Natural killer cell treated with Interleukin-12 subunit alpha and Interleukin-12 subunit beta and Interleukin-15 and Interleukin-18, amount 100 ng/mL, for 72 hours (primary cell): ENCODE data around the gene BLTP3B. TPM values are rescaled to one million over a fixed set of nuclear protein-coding genes. Genes with fewer than 3 reads are reported as not detected.
"Not testable (repeated sequence)": the region's sequence is repeated elsewhere in the genome, so short reads cannot be mapped to it uniquely, and the experiment has no call there.

Source experiments
- ATAC-seq, 2 donors: fragments of 150-1000 bp; cut with Tn5 transposase in 1 of 2; sonication (Bioruptor Pico), chemical (Tn5 transposase) in 1 of 2; 2 replicates each; pipeline ENCODE4 v1.10.0; 2021
- DNase-seq: peaks from one replicate; pipeline ENCODE4 v3.0.0; 2022; ENCODE audit warnings: low spot score
- H3K27ac Mint-ChIP-seq, 2 donors: 1 replicate in 1 of 2; 2 replicates in 1 of 2; pipeline ENCODE4 v1.8.0; 2022; ENCODE audit warnings: mixed read lengths in 2 of 2, mild to moderate bottlenecking in 1 of 2, moderate library complexity in 1 of 2
- H3K27me3 Mint-ChIP-seq, 2 donors: 1 replicate in 1 of 2; 2 replicates in 1 of 2; pipeline ENCODE4 v1.8.0; 2022; ENCODE audit warnings: mixed read lengths in 2 of 2
- H3K36me3 Mint-ChIP-seq: one replicate; pipeline ENCODE4 v1.8.0; 2022; ENCODE audit warnings: mixed read lengths
- H3K4me1 Mint-ChIP-seq, 2 donors: 1 replicate in 1 of 2; 2 replicates in 1 of 2; pipeline ENCODE4 v1.8.0; 2022; ENCODE audit warnings: low read depth in 2 of 2, mixed read lengths in 2 of 2, mild to moderate bottlenecking in 1 of 2
- H3K4me3 Mint-ChIP-seq: one replicate; pipeline ENCODE4 v1.8.0; 2022; ENCODE audit warnings: mixed read lengths
- H3K9me3 Mint-ChIP-seq: 2 replicates; pipeline ENCODE4 v1.8.0; 2022; ENCODE audit warnings: mixed read lengths
- total RNA-seq, 2 donors: library from RNA; stranded (reverse); gene quantifications; one replicate each; pipeline ENCODE4 v1.2.3, GENCODE V29; 2022

BLTP3B gene, protein sequence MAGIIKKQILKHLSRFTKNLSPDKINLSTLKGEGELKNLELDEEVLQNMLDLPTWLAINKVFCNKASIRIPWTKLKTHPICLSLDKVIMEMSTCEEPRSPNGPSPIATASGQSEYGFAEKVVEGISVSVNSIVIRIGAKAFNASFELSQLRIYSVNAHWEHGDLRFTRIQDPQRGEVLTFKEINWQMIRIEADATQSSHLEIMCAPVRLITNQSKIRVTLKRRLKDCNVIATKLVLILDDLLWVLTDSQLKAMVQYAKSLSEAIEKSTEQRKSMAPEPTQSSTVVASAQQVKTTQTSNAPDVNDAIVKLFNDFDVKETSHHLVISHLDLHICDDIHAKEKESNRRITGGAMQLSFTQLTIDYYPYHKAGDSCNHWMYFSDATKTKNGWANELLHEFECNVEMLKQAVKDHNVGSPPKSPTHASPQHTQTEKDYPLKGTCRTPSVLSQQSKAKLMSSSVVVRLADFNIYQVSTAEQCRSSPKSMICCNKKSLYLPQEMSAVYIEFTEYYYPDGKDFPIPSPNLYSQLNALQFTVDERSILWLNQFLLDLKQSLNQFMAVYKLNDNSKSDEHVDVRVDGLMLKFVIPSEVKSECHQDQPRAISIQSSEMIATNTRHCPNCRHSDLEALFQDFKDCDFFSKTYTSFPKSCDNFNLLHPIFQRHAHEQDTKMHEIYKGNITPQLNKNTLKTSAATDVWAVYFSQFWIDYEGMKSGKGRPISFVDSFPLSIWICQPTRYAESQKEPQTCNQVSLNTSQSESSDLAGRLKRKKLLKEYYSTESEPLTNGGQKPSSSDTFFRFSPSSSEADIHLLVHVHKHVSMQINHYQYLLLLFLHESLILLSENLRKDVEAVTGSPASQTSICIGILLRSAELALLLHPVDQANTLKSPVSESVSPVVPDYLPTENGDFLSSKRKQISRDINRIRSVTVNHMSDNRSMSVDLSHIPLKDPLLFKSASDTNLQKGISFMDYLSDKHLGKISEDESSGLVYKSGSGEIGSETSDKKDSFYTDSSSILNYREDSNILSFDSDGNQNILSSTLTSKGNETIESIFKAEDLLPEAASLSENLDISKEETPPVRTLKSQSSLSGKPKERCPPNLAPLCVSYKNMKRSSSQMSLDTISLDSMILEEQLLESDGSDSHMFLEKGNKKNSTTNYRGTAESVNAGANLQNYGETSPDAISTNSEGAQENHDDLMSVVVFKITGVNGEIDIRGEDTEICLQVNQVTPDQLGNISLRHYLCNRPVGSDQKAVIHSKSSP (N-terminal part only)
- 10 to 100 TPM; 34.2 to 44.6 TPM for total RNA-seq

DNA sequence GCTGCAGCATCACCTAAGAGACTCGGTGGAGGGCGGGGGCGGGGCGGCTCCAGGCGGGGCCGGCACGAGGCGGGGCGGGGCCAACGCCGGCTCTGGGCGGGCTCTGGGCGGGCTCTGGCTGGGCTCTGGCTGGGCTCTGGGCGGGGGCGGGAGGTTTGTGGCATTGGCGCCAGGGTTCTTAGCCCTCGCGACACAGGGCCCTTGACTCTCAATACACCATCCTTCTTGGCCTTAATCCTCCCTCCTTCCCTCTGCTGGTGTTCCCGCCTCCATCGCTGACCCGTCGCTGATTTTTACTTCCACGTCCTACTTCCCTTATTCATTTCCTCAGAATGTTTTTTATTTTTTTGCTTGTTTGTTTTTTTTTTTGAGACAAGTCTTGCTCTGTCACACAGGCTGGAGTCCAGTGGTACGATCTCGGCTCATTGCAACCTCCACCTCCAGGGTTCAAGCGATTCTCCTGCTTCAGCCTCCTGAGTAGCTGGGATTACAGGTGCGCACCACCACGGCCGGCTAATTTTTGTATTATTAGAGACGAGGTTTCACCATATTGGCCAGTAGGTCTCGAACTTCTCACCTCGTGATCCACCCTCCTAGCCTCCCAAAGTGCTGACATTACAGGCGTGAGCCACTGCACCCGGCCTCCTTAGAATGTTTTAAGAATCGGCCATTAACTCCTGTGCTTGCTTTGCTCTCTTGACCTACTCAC, at the start of gene BLTP3B:
TSS of gene BLTP3B (minus strand) at position 24 of the 709 bp plus-strand sequence. CDS start 239 bp downstream, outside the sequence.
- Mint-ChIP-seq H3K4me1 (peaks cover 33 to 37% of the 10 kb centered on the region in 2 donors), H3K27ac (peak within 1 kb of the TSS; percentile 93 to 95), H3K9me3 (no peaks in the 10 kb centered on the region), H3K4me3 (peak within 1 kb of the TSS; percentile 96), H3K36me3 (peaks cover 6% of the 10 kb centered on the region), H3K27me3 (no peaks in the 10 kb centered on the region)
- DNase-seq (peak; percentile 89), ATAC-seq (peak; percentile 95 to 98)

GRCh38 chr12:100189636-100190394, 47.1 kb upstream of the BLTP3B start:
- ATAC-seq, result no peak
- DNase-seq, result no peak
- Mint-ChIP-seq H3K27me3 (no peaks in the 10 kb centered on the region), H3K9me3 (no peaks in the 10 kb centered on the region), H3K4me3 (no peak overlapping the region), H3K27ac (no peak overlapping the region), H3K36me3 (no peaks in the 10 kb centered on the region), H3K4me1 (peaks cover 0 to 5% of the 10 kb centered on the region in 2 donors)

GRCh38 chr12:100188888-100189635, 46.4 kb upstream of the BLTP3B start:
- H3K27me3 Mint-ChIP-seq, H3K9me3 Mint-ChIP-seq, H3K4me3 Mint-ChIP-seq, DNase-seq, H3K27ac Mint-ChIP-seq, H3K36me3 Mint-ChIP-seq, ATAC-seq, H3K4me1 Mint-ChIP-seq: not testable (repeated sequence)

DNA sequence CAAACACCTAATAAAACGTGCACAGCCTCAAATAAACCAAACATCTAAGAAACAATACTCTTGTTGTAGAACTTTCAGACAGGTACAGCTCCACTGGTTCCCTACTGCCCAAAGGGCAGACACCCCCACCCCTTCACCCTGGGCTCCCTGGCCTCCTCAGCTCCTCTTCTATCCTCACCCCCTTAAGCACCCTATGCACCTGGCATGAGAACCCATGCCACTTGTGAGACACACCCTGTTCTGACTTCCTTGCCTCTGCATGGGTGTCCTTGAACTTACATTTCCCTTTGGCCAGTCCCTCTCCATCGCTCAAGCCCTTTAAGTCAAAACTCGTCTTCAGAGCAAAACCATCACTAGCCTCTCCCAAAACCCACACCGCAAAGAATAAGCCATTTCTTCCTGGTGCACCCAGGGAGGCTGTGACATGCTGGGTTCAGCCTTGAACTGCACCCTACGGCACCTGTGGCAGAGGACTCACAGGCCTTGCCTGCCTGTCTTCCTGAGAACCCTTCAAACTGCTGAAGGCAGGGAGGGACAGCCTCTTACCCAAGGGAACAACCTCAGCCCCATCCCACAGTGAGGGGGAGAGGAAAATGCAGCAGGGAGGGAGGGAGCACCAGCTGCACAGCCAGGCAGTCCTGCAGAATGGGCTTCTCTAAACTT, 45.3 kb upstream of the BLTP3B start:
- Mint-ChIP-seq H3K9me3 (no peaks in the 10 kb centered on the region), H3K4me1 (peaks cover 0 to 5% of the 10 kb centered on the region in 2 donors), H3K27ac (no peak overlapping the region), H3K4me3 (no peak overlapping the region), H3K36me3 (no peaks in the 10 kb centered on the region), H3K27me3 (no peaks in the 10 kb centered on the region)
- no peak for ATAC-seq
- no peak for DNase-seq

DNA sequence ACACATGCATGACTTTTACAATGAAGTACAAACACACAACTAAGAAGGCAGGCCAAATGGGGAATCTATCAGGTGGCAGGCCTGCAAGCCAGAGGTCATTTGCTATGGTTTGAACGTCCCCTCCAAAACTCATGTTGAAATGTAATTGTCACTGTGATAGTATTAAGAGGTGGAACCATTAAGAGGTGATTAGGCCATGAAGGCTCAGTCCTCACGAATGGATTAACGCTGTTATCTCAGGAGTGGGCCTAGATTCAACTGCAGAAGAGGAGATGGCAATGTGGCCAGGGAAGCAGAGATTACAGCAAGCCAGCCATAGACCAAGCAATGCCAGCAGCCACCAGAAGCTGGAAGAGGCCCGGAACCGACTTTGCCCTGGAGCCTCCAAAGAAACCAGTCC, 44.4 kb upstream of the BLTP3B start:
- ATAC-seq (no peak), DNase-seq (no peak)
- Mint-ChIP-seq H3K4me3 (no peak overlapping the region), H3K27me3 (no peaks in the 10 kb centered on the region), H3K27ac (no peak overlapping the region), H3K9me3 (no peaks in the 10 kb centered on the region), H3K4me1 (peaks cover 0 to 5% of the 10 kb centered on the region in 2 donors), H3K36me3 (no peaks in the 10 kb centered on the region)

- Mint-ChIP-seq H3K9me3 (no peaks in the 10 kb centered on the region), H3K4me1 (peaks cover 0 to 5% of the 10 kb centered on the region in 2 donors), H3K4me3 (no peak overlapping the region), H3K27ac (no peak overlapping the region), H3K27me3 (no peaks in the 10 kb centered on the region), H3K36me3 (no peaks in the 10 kb centered on the region)
- DNase-seq (no peak), ATAC-seq (no peak)
Observed at GRCh38 chr12:100186071-100186470, 43.4 kb upstream of the BLTP3B start.

DNA sequence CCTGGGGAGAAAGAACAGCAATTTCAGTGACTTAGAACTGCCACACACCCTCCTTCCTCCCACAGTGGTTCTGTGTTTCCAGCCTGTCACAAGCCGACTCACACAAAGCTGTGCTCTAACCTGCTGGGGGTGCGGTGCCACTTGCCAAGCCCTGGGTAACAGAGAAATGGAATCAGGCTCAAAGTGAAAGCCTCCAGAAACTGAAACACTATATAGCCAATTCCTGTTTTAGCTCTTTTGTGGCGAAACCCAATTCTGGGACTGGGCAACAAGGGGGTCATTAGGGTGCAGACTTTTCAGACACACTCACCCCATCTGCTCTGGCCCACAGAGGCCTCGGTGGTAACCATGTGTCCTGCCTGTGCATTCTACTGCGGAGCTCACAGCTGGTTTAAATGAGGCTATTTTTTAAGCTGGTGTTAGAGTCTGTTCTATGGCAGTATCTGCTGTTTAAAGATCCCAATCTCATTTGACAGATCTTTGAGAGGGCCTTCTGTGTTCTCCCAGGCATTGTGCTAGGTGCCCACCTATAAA, 42.8 kb upstream of the BLTP3B start:
- H3K27ac Mint-ChIP-seq, result no peak overlapping the region
- H3K4me3 Mint-ChIP-seq, result no peak overlapping the region
- DNase-seq, result no peak
- no peak for ATAC-seq
- H3K4me1 Mint-ChIP-seq, result peaks cover 0 to 5% of the 10 kb centered on the region in 2 donors
- H3K9me3 Mint-ChIP-seq, result no peaks in the 10 kb centered on the region
- no peaks in the 10 kb centered on the region for H3K27me3 Mint-ChIP-seq
- H3K36me3 Mint-ChIP-seq, result no peaks in the 10 kb centered on the region

DNA sequence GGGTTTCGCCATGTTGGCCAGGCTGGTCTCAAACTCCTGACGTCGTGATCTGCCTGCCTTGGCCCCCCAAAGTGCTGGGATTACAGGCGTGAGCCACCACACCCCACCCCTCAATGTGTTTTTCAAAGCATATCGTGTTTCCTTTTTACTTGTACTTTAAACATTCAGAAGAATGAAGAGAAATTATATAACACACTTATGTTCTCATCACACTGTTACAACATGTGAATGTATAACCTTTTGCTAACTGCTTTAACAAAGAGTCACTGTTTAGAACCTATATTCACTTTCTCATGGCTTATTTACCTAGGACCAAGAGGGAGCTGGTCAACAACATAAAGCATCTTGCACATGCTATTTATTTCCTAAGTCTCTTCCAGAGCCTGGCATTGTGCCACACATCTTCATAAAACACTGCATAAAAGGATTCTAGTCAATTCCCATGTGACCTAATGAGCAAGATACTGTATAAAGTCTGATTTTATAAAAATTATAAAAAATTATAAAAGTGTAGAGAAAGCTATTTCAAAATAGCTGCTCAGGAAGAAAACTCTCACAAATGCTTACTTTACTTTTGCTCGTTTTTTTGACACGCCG, 42.0 kb upstream of the BLTP3B start:
- ATAC-seq (no peak), DNase-seq (no peak)
- Mint-ChIP-seq H3K36me3 (no peaks in the 10 kb centered on the region), H3K9me3 (no peaks in the 10 kb centered on the region), H3K27ac (no peak overlapping the region), H3K4me3 (no peak overlapping the region), H3K4me1 (peaks cover 0 to 5% of the 10 kb centered on the region in 2 donors), H3K27me3 (no peaks in the 10 kb centered on the region)

DNA sequence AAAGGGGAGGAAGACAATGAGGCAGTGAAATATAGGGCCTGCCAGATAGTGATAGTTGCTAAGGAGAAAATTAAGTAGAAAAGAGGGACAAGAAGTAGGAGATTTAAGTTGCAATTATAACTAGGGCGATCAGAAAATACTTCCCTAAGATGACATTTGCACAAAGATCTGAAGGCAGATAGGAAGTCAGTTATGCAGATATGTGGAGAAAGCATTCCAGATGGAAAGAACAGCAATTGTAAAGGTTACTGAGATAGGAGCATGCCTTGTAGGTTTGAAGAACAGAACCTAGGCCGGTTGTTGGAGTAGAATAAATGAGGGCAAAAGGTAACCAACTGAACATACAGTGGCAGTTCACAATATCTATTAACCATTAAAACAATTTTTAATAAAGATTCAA, 36.6 kb upstream of the BLTP3B start:
- Mint-ChIP-seq H3K9me3 (no peaks in the 10 kb centered on the region), H3K4me3 (no peak overlapping the region), H3K4me1 (no peaks in the 10 kb centered on the region), H3K27me3 (no peaks in the 10 kb centered on the region), H3K27ac (no peak overlapping the region), H3K36me3 (no peaks in the 10 kb centered on the region)
- no peak for DNase-seq
- ATAC-seq, result no peak

GRCh38 chr12:100176493-100176892, 33.8 kb upstream of the BLTP3B start:
- H3K27me3 Mint-ChIP-seq, H3K4me1 Mint-ChIP-seq, H3K4me3 Mint-ChIP-seq, H3K9me3 Mint-ChIP-seq, H3K36me3 Mint-ChIP-seq, DNase-seq, ATAC-seq, H3K27ac Mint-ChIP-seq: not testable (repeated sequence)

- H3K27me3 Mint-ChIP-seq, result no peaks in the 10 kb centered on the region
- no peaks in the 10 kb centered on the region for H3K36me3 Mint-ChIP-seq
- H3K4me1 Mint-ChIP-seq, result no peaks in the 10 kb centered on the region
Observed at GRCh38 chr12:100174495-100174894, 31.8 kb upstream of the BLTP3B start.

More at GRCh38 chr12:100174495-100174894, 31.8 kb upstream of the BLTP3B start:
- Mint-ChIP-seq H3K27ac (no peak overlapping the region), H3K9me3 (no peaks in the 10 kb centered on the region), H3K4me3 (no peak overlapping the region)
- DNase-seq (no peak), ATAC-seq (no peak)
